Ovary (tissue), 9 donors: ENCODE results near the gene BRD3. TPM values are rescaled to one million over a fixed set of nuclear protein-coding genes. Genes with fewer than 3 reads are reported as not detected.

Experiments
- DNase-seq, 5 donors: peaks; one replicate each; pipeline ENCODE4 v3.0.0-alpha.2; 2019 to 2020
- H3K27ac ChIP-seq, 2 donors: fragments of 200-600 bp; one replicate each; pipeline versions ENCODE4 v1.5.1 to v1.8.0; 2019 to 2022
- H3K27me3 ChIP-seq: fragments of 200-600 bp; one replicate; pipeline ENCODE4 v1.8.0; 2022
- H3K36me3 ChIP-seq: fragments of 200-600 bp; sonication (generic); one replicate; pipeline ENCODE4 v1.5.1; 2019
- H3K4me1 ChIP-seq: one replicate; pipeline ENCODE4 v1.8.1; 2013; ENCODE audit warnings: mild to moderate bottlenecking, moderate library complexity; ENCODE audit not compliant: insufficient read depth
- H3K4me3 ChIP-seq: fragments of 200-600 bp; sonication (generic); one replicate; pipeline ENCODE4 v1.5.1; 2017
- H3K9me3 ChIP-seq, 2 donors: fragments of 200-600 bp in 1 of 2; sonication (generic) in 1 of 2; one replicate each; pipeline versions ENCODE4 v1.5.1 to v1.8.1; 2013 to 2019; ENCODE audit warnings: mild to moderate bottlenecking in 1 of 2, moderate library complexity in 1 of 2
- EP300 ChIP-seq: sonication (generic); formaldehyde crosslinking; IDR thresholded peaks from one replicate; pipeline ENCODE4 v1.6.1; 2017; ENCODE audit warnings: antibody characterized with exemption
- POLR2A ChIP-seq: fragments of 450-650 bp; IDR thresholded peaks from one replicate; pipeline ENCODE4 v1.6.1; 2017; ENCODE audit warnings: antibody characterized with exemption, mild to moderate bottlenecking, moderate library complexity
- WGBS, 3 donors: extraction: QIAGEN DNeasy Blood & Tissue Kit in 1 of 3; methylation state at CpG; one replicate each; pipeline versions ENCODE4 v1.1.5 to v1.1.7; 2013 to 2017; 5-methylcytosine and 5-hydroxymethylcytosine counted together
- intact Hi-C, 4 donors: fragments of 100-400 bp; cut with DNase I; formaldehyde crosslinking; loops; one replicate each; pipeline versions ENCODE4 v1.11.0 to v1.15.1; 2022 to 2023
- polyA plus RNA-seq, 2 donors: library from polyadenylated mRNA; stranded (reverse); fragments of 200-250 nt in 1 of 2; fragments of 350-450 nt in 1 of 2; fragmentation: Illumina TruSeq in 1 of 2; extraction: RNeasy Lipid Tissue Mini Kit (QIAGEN cat#74804) in 1 of 2; gene quantifications; one replicate each; pipeline ENCODE4 v1.2.3, GENCODE V29; 2013 to 2014
- total RNA-seq, 7 donors: library from RNA; depleted of rRNA in 2 of 7; stranded (reverse); fragments of >200 nt in 2 of 7; fragmentation: NEBNext Ultra II Directional in 3 of 7; extraction: Animal tissue kit (Norgen Biotek cat#: 25700) in 3 of 7; gene quantifications; one replicate each; pipeline versions ENCODE4 v1.1.0 to v1.2.4, GENCODE V29; 2016 to 2023
- TF ChIP-seq, protein P1 (sequence below), 3 donors: fragments of 450-650 bp in 2 of 3; fragments of 200-600 bp in 1 of 3; IDR thresholded peaks; one replicate each; pipeline versions ENCODE4 v1.5.1 to v1.8.0; 2016 to 2022; ENCODE audit warnings: antibody characterized with exemption in 3 of 3, mild to moderate bottlenecking in 1 of 3
- donor health status: DM: no; HTN: no; CAD: no; lungs with moderate emphysema.
- donor health status: DM: no; HTN: no; CAD: no.
- donor health status: Bipolar disorder and iron deficiency.
- donor health status: DM: yes; HTN: yes; CAD: no.
- donor health status: DM: no; HTN: no; CAD: no.
- donor health status: DM: yes; HTN: yes; CAD: no.

BRD3 gene
- total and polyA plus RNA-seq, 9 donors = 14.9 to 52.1 (median 39.2) TPM

- no peak overlapping the region for H3K27ac ChIP-seq
- H3K36me3 ChIP-seq = no peaks in the 10 kb centered on the region
- no peak overlapping the region for H3K4me3 ChIP-seq
- no peaks in the 10 kb centered on the region for H3K9me3 ChIP-seq
- H3K4me1 ChIP-seq = no peaks in the 10 kb centered on the region
- DNase-seq = no peak
- intact Hi-C loops = no loop called here
- no peak for TF ChIP-seq POLR2A
- TF ChIP-seq EP300 = no peak
- TF ChIP-seq, protein P1, sequence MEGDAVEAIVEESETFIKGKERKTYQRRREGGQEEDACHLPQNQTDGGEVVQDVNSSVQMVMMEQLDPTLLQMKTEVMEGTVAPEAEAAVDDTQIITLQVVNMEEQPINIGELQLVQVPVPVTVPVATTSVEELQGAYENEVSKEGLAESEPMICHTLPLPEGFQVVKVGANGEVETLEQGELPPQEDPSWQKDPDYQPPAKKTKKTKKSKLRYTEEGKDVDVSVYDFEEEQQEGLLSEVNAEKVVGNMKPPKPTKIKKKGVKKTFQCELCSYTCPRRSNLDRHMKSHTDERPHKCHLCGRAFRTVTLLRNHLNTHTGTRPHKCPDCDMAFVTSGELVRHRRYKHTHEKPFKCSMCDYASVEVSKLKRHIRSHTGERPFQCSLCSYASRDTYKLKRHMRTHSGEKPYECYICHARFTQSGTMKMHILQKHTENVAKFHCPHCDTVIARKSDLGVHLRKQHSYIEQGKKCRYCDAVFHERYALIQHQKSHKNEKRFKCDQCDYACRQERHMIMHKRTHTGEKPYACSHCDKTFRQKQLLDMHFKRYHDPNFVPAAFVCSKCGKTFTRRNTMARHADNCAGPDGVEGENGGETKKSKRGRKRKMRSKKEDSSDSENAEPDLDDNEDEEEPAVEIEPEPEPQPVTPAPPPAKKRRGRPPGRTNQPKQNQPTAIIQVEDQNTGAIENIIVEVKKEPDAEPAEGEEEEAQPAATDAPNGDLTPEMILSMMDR (IDR thresholded peaks at IDR 0.05) = no peak
- no peaks in the 10 kb centered on the region for H3K27me3 ChIP-seq
- 92 to 93% (median 92%) methylated on average over 20 of the region's 20 CpGs for WGBS, 3 donors
These were observed 28.2 kb downstream of the BRD3 start for GRCh38 chr9:134039386-134040175.

DNA sequence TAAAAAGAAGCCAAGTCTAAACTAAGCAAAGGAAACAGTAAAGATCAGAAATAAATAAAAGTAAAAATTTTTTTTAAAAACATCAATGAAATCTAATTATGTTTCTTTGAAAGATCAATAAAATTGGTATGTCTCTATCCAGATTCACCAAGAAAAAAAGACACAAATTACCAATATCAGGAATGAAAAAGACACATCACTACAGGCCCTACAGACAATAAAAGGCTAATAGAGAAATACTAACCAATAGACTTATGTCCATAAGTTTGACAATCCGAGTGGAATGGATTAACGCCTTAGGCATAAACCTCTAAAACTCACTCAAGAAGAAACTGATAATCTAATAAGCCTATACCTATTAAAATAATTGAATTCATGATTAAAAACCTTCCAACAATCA is 30.2 kb downstream of the BRD3 start:
- DNase-seq = no peak
- no peak overlapping the region for H3K4me3 ChIP-seq
- no peaks in the 10 kb centered on the region for H3K9me3 ChIP-seq
- no peaks in the 10 kb centered on the region for H3K4me1 ChIP-seq
- intact Hi-C loops = no loop called here
- no peak overlapping the region for H3K27ac ChIP-seq
- WGBS, 3 donors = 96 to 98% (median 97%) methylated on average over 2 of the region's 2 CpGs
- TF ChIP-seq EP300 (no peak), POLR2A (no peak)
- TF ChIP-seq, protein P1 (IDR thresholded peaks at IDR 0.05) = no peak
- no peaks in the 10 kb centered on the region for H3K36me3 ChIP-seq
- no peaks in the 10 kb centered on the region for H3K27me3 ChIP-seq

- no peaks in the 10 kb centered on the region for H3K9me3 ChIP-seq
- peak in 1 of 5 donors; percentile 20 for DNase-seq
- no peaks in the 10 kb centered on the region for H3K27me3 ChIP-seq
- intact Hi-C loops = no loop called here
- H3K4me1 ChIP-seq = no peaks in the 10 kb centered on the region
- 87 to 91% (median 88%) methylated on average over 16 of the region's 16 CpGs for WGBS, 3 donors
- no peak overlapping the region for H3K4me3 ChIP-seq
- TF ChIP-seq POLR2A = no peak
- H3K27ac ChIP-seq = no peak overlapping the region
- no peaks in the 10 kb centered on the region for H3K36me3 ChIP-seq
These were observed 31.7 kb downstream of the BRD3 start for GRCh38 chr9:134036130-134036529.

GRCh38 chr9:134035041-134036039 is 32.5 kb downstream of the BRD3 start:
- H3K9me3 ChIP-seq = no peaks in the 10 kb centered on the region
- no peak for TF ChIP-seq EP300
- TF ChIP-seq POLR2A = no peak
- TF ChIP-seq, protein P1 (IDR thresholded peaks at IDR 0.05) = no peak
- H3K27ac ChIP-seq = no peak overlapping the region
- H3K36me3 ChIP-seq = no peaks in the 10 kb centered on the region
- 93 to 95% (median 94%) methylated on average over 28 of the region's 28 CpGs for WGBS, 3 donors
- intact Hi-C loops = no loop called here
- no peaks in the 10 kb centered on the region for H3K4me1 ChIP-seq
- H3K27me3 ChIP-seq = no peaks in the 10 kb centered on the region
- no peak overlapping the region for H3K4me3 ChIP-seq
- DNase-seq = peak in 1 of 5 donors; percentile 19
